ENCODE results near the gene CLNK. TPM values are rescaled to one million over a fixed set of nuclear protein-coding genes. Genes with fewer than 3 reads are reported as not detected.

Gene CLNK
- polyA plus RNA-seq, 3 donors, result not detected

- H3K27ac ChIP-seq (ENCODE audit: low read depth in 1 of 2, low read length in 2 of 2), result no peak overlapping the region
- no peak overlapping the region for H3K4me3 ChIP-seq (replicated peaks in 1 of 3; ENCODE audit: low read depth in 2 of 3, low read length in 3 of 3)
- H3K4me2 ChIP-seq (replicated peaks; ENCODE audit: extremely low read depth, low read length, poor library complexity, severe bottlenecking), result no peak overlapping the region
- intact Hi-C loops (cut with micrococcal nuclease), result no loop called here
- peaks cover 0 to 4% (median 0%) of the 10 kb centered on the region in 7 donors for H3K9me3 Mint-ChIP-seq
- H3K27me3 Mint-ChIP-seq (ENCODE audit: low read depth in 3 of 3), result no peaks in the 10 kb centered on the region
- no peak overlapping the region for H3K4me3 Mint-ChIP-seq
- H2AFZ ChIP-seq (ENCODE audit: insufficient read depth, low read depth, low read length, poor library complexity, severe bottlenecking), result no peak overlapping the region
- no peaks in the 10 kb centered on the region for H4K20me1 ChIP-seq (ENCODE audit: insufficient read depth, low read length)
- no peaks in the 10 kb centered on the region for H3K36me3 Mint-ChIP-seq
- no peak overlapping the region for H3K27ac Mint-ChIP-seq
- TF ChIP-seq CTCF (IDR thresholded peaks at IDR 0.05), result no peak
- no peaks in the 10 kb centered on the region for H3K4me1 ChIP-seq (ENCODE audit: control insufficient read depth in 1 of 2, insufficient read depth in 2 of 2, low read length in 2 of 2)
- peaks cover 8% of the 10 kb centered on the region for H3K4me1 Mint-ChIP-seq
- no peaks in the 10 kb centered on the region for H3K27me3 ChIP-seq (ENCODE audit: control insufficient read depth in 2 of 2, insufficient read depth in 2 of 2, low read length in 2 of 2)
- no CpG with 5 or more reads among the region's 3 CpGs for WGBS (ENCODE audit: insufficient coverage)
- H3K36me3 ChIP-seq (replicated peaks in 1 of 2; ENCODE audit: control insufficient read depth in 1 of 2, insufficient read depth in 2 of 2, low read length in 2 of 2), result no peaks in the 10 kb centered on the region
- no peaks in the 10 kb centered on the region for H3K79me2 ChIP-seq (ENCODE audit: insufficient read depth, low read length)
- H3K9me3 ChIP-seq (replicated peaks in 1 of 2; ENCODE audit: control insufficient read depth in 1 of 2, insufficient read depth in 1 of 2, low read length in 2 of 2), result no peaks in the 10 kb centered on the region
- DNase-seq, result no peak
- no peak overlapping the region for H3K9ac ChIP-seq (ENCODE audit: insufficient read depth, low read length, poor library complexity, severe bottlenecking)
Observed at GRCh38 chr4:10701161-10701560, 16.6 kb upstream of the CLNK start.

GRCh38 chr4:10698172-10698571, 13.6 kb upstream of the CLNK start:
- no peaks in the 10 kb centered on the region for H3K36me3 ChIP-seq (replicated peaks in 1 of 2; ENCODE audit: control insufficient read depth in 1 of 2, insufficient read depth in 2 of 2, low read length in 2 of 2)
- H3K4me3 ChIP-seq (replicated peaks in 1 of 3; ENCODE audit: low read depth in 2 of 3, low read length in 3 of 3), result no peak overlapping the region
- H3K4me1 ChIP-seq (ENCODE audit: control insufficient read depth in 1 of 2, insufficient read depth in 2 of 2, low read length in 2 of 2), result no peaks in the 10 kb centered on the region
- intact Hi-C loops (cut with micrococcal nuclease), result no loop called here
- peaks cover 0 to 4% (median 0%) of the 10 kb centered on the region in 7 donors for H3K9me3 Mint-ChIP-seq
- H3K4me1 Mint-ChIP-seq, result no peaks in the 10 kb centered on the region
- H3K79me2 ChIP-seq (ENCODE audit: insufficient read depth, low read length), result no peaks in the 10 kb centered on the region
- no peak overlapping the region for H3K27ac Mint-ChIP-seq
- no peaks in the 10 kb centered on the region for H3K27me3 Mint-ChIP-seq (ENCODE audit: low read depth in 3 of 3)
- H3K4me2 ChIP-seq (replicated peaks; ENCODE audit: extremely low read depth, low read length, poor library complexity, severe bottlenecking), result no peak overlapping the region
- H2AFZ ChIP-seq (ENCODE audit: insufficient read depth, low read depth, low read length, poor library complexity, severe bottlenecking), result no peak overlapping the region
- H3K4me3 Mint-ChIP-seq, result no peak overlapping the region
- no peak overlapping the region for H3K9ac ChIP-seq (ENCODE audit: insufficient read depth, low read length, poor library complexity, severe bottlenecking)
- no peak overlapping the region for H3K27ac ChIP-seq (ENCODE audit: low read depth in 1 of 2, low read length in 2 of 2)
- H3K27me3 ChIP-seq (ENCODE audit: control insufficient read depth in 2 of 2, insufficient read depth in 2 of 2, low read length in 2 of 2), result no peaks in the 10 kb centered on the region
- TF ChIP-seq CTCF (IDR thresholded peaks at IDR 0.05), result no peak
- H3K36me3 Mint-ChIP-seq, result no peaks in the 10 kb centered on the region
- WGBS (ENCODE audit: insufficient coverage), result no CpG with 5 or more reads among the region's 1 CpG
- H4K20me1 ChIP-seq (ENCODE audit: insufficient read depth, low read length), result no peaks in the 10 kb centered on the region
- H3K9me3 ChIP-seq (replicated peaks in 1 of 2; ENCODE audit: control insufficient read depth in 1 of 2, insufficient read depth in 1 of 2, low read length in 2 of 2), result no peaks in the 10 kb centered on the region
- no peak for DNase-seq
